ENCODE results near the gene TCL1A. TPM values are rescaled to one million over a fixed set of nuclear protein-coding genes. Genes with fewer than 3 reads are reported as not detected.

TCL1A gene
- polyA plus RNA-seq, 6 donors from 2014 or later = 3,311 to 6,921 (median 4,382) TPM

DNA sequence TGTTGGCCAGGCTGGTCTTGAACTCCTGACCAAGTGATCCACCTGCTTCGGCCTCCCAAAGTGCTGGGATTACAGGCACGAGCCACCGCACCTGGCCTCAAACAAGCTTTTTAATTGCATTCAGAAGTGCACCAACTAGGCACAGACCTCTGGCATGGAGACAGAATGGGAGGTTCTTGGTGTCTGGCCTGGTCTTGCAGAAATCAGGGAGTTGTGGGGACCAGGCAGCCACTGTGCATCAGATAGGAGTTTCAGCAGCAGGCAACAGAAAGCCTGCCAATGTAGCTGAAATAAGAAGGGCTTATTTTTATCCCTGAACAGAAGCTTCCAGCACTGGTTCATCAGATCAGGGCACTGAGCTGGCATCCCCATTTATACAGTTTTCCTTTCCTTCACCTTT is 49.9 kb downstream of the TCL1A start:
- H3K27me3 Mint-ChIP-seq = no peaks in the 10 kb centered on the region
- ATAC-seq (ENCODE audit: low read depth in 2 of 2) = peak in 1 of 2 donors; percentile 2
- peak overlapping the region; percentile 83 to 98 (median 92) for H3K4me3 Mint-ChIP-seq
- peaks cover 0 to 5% of the 10 kb centered on the region in 2 donors for H3K36me3 Mint-ChIP-seq
- H3K4me1 Mint-ChIP-seq = peaks cover 81 to 94% (median 92%) of the 10 kb centered on the region in 3 donors
- peak overlapping the region; percentile 91 to 99 (median 98) for H3K27ac Mint-ChIP-seq
- no peak for DNase-seq
- no peaks in the 10 kb centered on the region for H3K9me3 Mint-ChIP-seq

DNA sequence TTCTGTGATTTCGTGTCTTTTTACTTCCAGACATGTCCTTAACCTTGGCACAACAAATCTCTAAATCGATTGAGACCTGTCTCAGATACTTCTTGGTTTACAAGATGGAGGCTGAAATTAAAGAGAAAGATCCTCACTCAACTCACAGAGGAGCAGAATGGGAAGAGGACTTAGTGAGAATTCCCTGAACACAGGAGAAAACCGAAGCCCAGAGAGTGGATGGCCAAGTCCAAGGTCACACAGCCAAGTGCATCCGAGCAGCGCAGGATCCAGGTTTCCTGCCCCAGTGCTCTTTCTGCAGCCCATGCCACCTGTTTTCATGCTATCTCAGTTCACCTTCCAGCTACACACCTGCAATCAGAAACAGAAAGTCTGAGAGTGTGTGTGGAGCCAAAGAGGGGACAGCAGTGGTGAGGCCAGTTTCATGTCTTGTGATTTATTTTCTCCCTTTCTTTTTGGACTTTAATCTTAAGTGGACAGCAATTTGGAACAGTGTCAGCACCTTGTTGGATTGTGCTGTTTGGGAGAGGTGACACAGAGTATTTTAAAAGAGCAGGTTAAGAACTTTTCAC is 50.6 kb downstream of the TCL1A start:
- H3K36me3 Mint-ChIP-seq = peaks cover 0 to 3% of the 10 kb centered on the region in 2 donors
- peaks cover 82 to 94% (median 92%) of the 10 kb centered on the region in 3 donors for H3K4me1 Mint-ChIP-seq
- peak overlapping the region; percentile 58 to 99 (median 98) for H3K27ac Mint-ChIP-seq
- H3K9me3 Mint-ChIP-seq = peaks cover 0 to 2% (median 0%) of the 10 kb centered on the region in 7 donors
- no peak for ATAC-seq (ENCODE audit: low read depth in 2 of 2)
- H3K27me3 Mint-ChIP-seq = no peaks in the 10 kb centered on the region
- no peak for DNase-seq
- H3K4me3 Mint-ChIP-seq = peak overlapping the region; percentile 19 to 98 (median 90)

DNA sequence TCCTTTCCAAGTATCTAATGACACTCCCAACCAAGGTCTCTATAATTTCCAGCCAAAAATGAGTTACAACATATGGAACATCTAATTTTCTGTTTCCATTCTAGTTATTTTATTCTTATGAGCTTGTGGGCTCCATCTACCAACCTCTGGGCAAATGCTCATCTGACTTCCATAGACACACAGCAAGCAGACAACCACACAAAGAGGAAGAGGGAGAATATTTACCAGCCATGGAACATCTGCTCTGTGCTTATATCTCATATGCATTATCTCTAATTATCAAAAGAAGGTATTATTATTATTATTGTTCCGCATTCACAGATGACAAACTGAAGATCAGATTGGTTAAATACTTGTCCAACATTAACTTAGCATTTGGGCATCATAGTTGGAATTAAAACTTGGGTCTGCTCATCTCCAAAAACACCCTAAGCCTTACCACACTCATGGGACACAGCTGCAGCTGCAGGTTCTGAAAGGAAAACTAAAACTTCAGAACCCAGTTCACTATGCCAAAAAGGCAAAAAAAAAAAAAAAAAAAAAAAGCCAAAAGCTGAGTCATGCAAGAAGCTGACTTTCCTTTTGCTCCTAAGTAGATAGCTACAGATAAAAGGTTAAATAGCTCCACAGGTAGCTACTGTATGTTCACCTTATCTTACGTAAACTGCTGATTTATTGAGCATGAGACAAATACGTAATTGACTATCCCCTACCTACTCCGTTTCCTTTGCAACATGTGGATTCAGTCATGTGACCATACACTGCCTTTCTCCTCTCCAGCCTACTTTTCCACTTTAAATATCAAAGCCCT is 51.3 kb downstream of the TCL1A start:
- Mint-ChIP-seq H3K4me1 (peaks cover 79 to 94% (median 92%) of the 10 kb centered on the region in 3 donors), H3K4me3 (peak overlapping the region; percentile 26 to 93 (median 78)), H3K27ac (peak overlapping the region; percentile 50 to 98 (median 85)), H3K36me3 (peaks cover 0 to 5% of the 10 kb centered on the region in 2 donors), H3K27me3 (no peaks in the 10 kb centered on the region), H3K9me3 (peaks cover 0 to 2% (median 0%) of the 10 kb centered on the region in 7 donors)
- DNase-seq (peak; percentile 59), ATAC-seq (ENCODE audit: low read depth in 2 of 2) (peak; percentile 52 to 65)

DNA sequence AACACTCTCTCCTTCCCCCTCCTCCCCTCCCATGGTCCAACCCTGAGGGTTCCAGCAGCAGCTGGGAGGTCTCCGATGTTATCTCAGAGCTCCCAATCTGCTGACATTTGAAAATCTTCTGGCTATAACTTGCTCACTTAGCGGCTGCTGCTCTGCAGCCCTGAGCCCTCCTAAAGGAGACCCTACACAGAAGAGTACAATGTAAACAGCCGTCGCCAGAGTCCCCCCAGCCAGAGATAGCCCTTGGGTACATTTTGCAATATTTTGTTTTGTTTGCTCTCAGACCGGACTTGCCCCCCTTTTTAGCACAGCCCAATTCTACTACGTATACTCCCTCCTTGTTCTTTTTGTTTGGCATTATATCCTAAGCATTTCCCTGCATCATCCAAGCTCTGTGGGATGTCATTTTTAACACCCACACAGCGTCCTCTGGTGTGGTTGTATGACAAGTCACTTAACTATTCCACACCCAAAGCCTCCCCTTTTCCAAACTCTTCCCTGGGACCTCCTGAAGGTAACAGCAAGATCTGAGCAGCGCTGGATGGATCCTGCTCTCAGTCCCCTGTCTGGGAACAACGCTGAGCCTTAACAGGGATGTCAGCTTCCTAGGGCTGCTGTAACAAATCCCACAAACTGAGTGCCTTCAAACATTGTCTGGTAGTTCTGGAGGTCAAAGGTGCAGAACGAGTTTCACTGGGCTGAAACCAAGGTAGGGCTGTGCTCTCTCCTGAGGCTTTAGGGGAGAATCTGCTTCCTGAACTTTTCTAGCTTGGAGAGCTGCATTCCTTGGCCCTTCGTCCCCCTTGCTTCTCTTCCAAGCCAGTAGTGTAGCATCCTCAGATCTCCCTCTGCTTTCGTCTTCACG is 53.0 kb downstream of the TCL1A start:
- Mint-ChIP-seq H3K9me3 (peaks cover 0 to 2% (median 0%) of the 10 kb centered on the region in 7 donors), H3K4me3 (peak overlapping the region in 4 of 8 donors; percentile 2 to 65 (median 44)), H3K27me3 (no peaks in the 10 kb centered on the region), H3K36me3 (peaks cover 0 to 18% of the 10 kb centered on the region in 2 donors), H3K27ac (peak overlapping the region in 4 of 6 donors; percentile 18 to 92 (median 72)), H3K4me1 (peaks cover 77 to 90% (median 89%) of the 10 kb centered on the region in 3 donors)
- DNase-seq = no peak
- no peak for ATAC-seq (ENCODE audit: low read depth in 2 of 2)

DNA sequence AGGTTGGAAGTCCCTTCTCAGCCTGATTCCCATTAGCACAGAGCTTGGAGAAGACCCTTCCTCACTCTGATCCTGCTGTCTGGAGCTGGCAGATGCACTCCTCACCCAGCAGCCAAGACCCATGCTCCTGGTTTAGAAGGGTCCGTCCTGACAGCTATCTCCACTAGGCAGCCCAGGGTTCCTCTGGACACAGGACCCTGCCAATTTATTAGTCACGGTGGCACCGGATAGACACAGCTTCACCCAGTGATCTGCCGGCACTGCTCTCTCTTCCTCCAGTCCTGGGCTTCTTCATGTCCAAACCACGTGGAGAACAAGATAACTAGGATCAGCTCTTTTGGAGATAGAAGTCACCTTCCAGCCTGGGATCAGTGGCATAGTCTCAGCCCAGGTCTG is 53.9 kb downstream of the TCL1A start:
- Mint-ChIP-seq H3K9me3 (peaks cover 0 to 2% (median 0%) of the 10 kb centered on the region in 7 donors), H3K4me3 (peak overlapping the region in 4 of 8 donors; percentile 18 to 61 (median 32)), H3K4me1 (peaks cover 78 to 88% (median 84%) of the 10 kb centered on the region in 3 donors), H3K27me3 (no peaks in the 10 kb centered on the region), H3K27ac (peak overlapping the region in 4 of 6 donors; percentile 18 to 69 (median 54)), H3K36me3 (peaks cover 2 to 21% of the 10 kb centered on the region in 2 donors)
- ATAC-seq (ENCODE audit: low read depth in 2 of 2) = no peak
- DNase-seq = no peak

Other genes starting within 250 kb of the TCL1A start
- gene SYNE3, start 197.5 kb downstream of the TCL1A start, polyA plus RNA-seq (ENCODE audit: low read depth in 6 of 6) = 1 to 10 TPM in 5 of 6 donors, under 1 TPM in 1; 0.71 to 9.4 (median 5.3) TPM
- gene GLRX5, start 179.1 kb downstream of the TCL1A start, polyA plus RNA-seq (ENCODE audit: low read depth in 6 of 6) = 10 to 100 TPM; 51.3 to 98.1 (median 62.4) TPM
- 10 to 100 TPM; 15.0 to 44.0 (median 35.9) TPM for gene TCL1B, start 27.7 kb downstream of the TCL1A start, polyA plus RNA-seq (ENCODE audit: low read depth in 6 of 6)
- gene TUNAR, start 162.7 kb upstream of the TCL1A start, polyA plus RNA-seq (ENCODE audit: low read depth in 6 of 6) = 1 to 10 TPM in 4 of 6 donors, not detected in 2; 1.9 to 4.0 (median 2.2) TPM